ENCODE measurements around the gene ITPRIPL1.

ITPRIPL1 gene

GRCh38 chr2:96359866-96360265 is 34.7 kb downstream of the ITPRIPL1 start:
- H3K4me3 ChIP-seq (ENCODE audit: low read depth, low read length) = no peak overlapping the region
- DNase-seq (ENCODE audit: low read depth) = no peak
- TF ChIP-seq MAX (IDR thresholded peaks at IDR 0.05; ENCODE audit: low read depth, low read length) = no peak
- no peak for TF ChIP-seq MYC (IDR thresholded peaks at IDR 0.05; ENCODE audit: low read depth, low read length)
- TF ChIP-seq POLR2A (IDR thresholded peaks at IDR 0.05; ENCODE audit: extremely low read depth, insufficient read length) = no peak
- no peak for TF ChIP-seq CTCF (IDR thresholded peaks at IDR 0.05; ENCODE audit: low read depth, low read length)

- no peak for DNase-seq (ENCODE audit: low read depth)
- TF ChIP-seq POLR2A (IDR thresholded peaks at IDR 0.05; ENCODE audit: extremely low read depth, insufficient read length) (no peak), CTCF (IDR thresholded peaks at IDR 0.05; ENCODE audit: low read depth, low read length) (no peak), MYC (IDR thresholded peaks at IDR 0.05; ENCODE audit: low read depth, low read length) (no peak), MAX (IDR thresholded peaks at IDR 0.05; ENCODE audit: low read depth, low read length) (no peak)
- no peak overlapping the region for H3K4me3 ChIP-seq (ENCODE audit: low read depth, low read length)
Measured at GRCh38 chr2:96361751-96362150, 36.6 kb downstream of the ITPRIPL1 start.

- H3K4me3 ChIP-seq (ENCODE audit: low read depth, low read length) = no peak overlapping the region
- TF ChIP-seq CTCF (IDR thresholded peaks at IDR 0.05; ENCODE audit: low read depth, low read length) = no peak
- no peak for TF ChIP-seq MAX (IDR thresholded peaks at IDR 0.05; ENCODE audit: low read depth, low read length)
- no peak for TF ChIP-seq MYC (IDR thresholded peaks at IDR 0.05; ENCODE audit: low read depth, low read length)
- DNase-seq (ENCODE audit: low read depth) = no peak
Measured at GRCh38 chr2:96369186-96369585, 44.1 kb downstream of the ITPRIPL1 start.

GRCh38 chr2:96374211-96374951 is 49.3 kb downstream of the ITPRIPL1 start:
- TF ChIP-seq MYC (IDR thresholded peaks at IDR 0.05; ENCODE audit: low read depth, low read length) = no peak
- TF ChIP-seq CTCF (IDR thresholded peaks at IDR 0.05; ENCODE audit: low read depth, low read length) = no peak
- no peak for TF ChIP-seq MAX (IDR thresholded peaks at IDR 0.05; ENCODE audit: low read depth, low read length)
- TF ChIP-seq POLR2A (IDR thresholded peaks at IDR 0.05; ENCODE audit: extremely low read depth, insufficient read length) = no peak
- no peak for DNase-seq (ENCODE audit: low read depth)
- H3K4me3 ChIP-seq (ENCODE audit: low read depth, low read length) = no peak overlapping the region

Measured in NB4 (cell line).